ENCODE measurements around the gene DYNLL1. TPM values are rescaled to one million over a fixed set of nuclear protein-coding genes. Genes with fewer than 3 reads are reported as not detected.

DYNLL1 gene
- total RNA-seq, 1 experiment from 2014 or later, result 618 TPM

GRCh38 chr12:120536064-120536791, 40.3 kb downstream of the DYNLL1 start:
- no peak overlapping the region for H2AFZ ChIP-seq (ENCODE audit: low read length)
- peaks cover 6% of the 10 kb centered on the region for H3K23me2 ChIP-seq (ENCODE audit: insufficient read length, low read depth, low read length, poor library complexity, severe bottlenecking)
- no peak overlapping the region for H4K8ac ChIP-seq (replicated peaks; ENCODE audit: insufficient read length, low read depth, low read length)
- Mint-ChIP-seq H3K27me3 (ENCODE audit: low read depth) (no peaks in the 10 kb centered on the region), H3K27ac (peak overlapping the region in 2 of 3 experiments; percentile 72 to 84; a peak in 3 of 7 replicates), H3K36me3 (ENCODE audit: insufficient read depth in 1 of 3, low read depth in 3 of 3) (peaks cover 9 to 31% (median 27%) of the 10 kb centered on the region in 3 experiments; a peak in 6 of 7 replicates), H3K4me3 (peak overlapping the region; percentile 94 to 95), H3K4me1 (peaks cover 18 to 33% of the 10 kb centered on the region in 2 experiments), H3K9me3 (no peaks in the 10 kb centered on the region)
- H2BK12ac ChIP-seq (ENCODE audit: insufficient read length, low read depth, low read length), result no peak overlapping the region
- no peaks in the 10 kb centered on the region for H3K9me3 ChIP-seq (ENCODE audit: control insufficient read depth, low read depth, low read length)
- peaks cover 2% of the 10 kb centered on the region for H4K20me1 ChIP-seq (ENCODE audit: control insufficient read depth, insufficient read depth, insufficient read length)
- no peak for TF ChIP-seq CTCF (conservative IDR thresholded peaks at IDR 0.05)
- H3K18ac ChIP-seq (ENCODE audit: insufficient read length, low read depth, low read length), result no peak overlapping the region
- no peak overlapping the region for H3K56ac ChIP-seq (ENCODE audit: insufficient read length, low read depth, low read length)
- H3K79me1 ChIP-seq (ENCODE audit: insufficient read depth, low read depth, low read length, poor library complexity, severe bottlenecking), result no peaks in the 10 kb centered on the region
- H3K27me3 ChIP-seq (ENCODE audit: insufficient read depth, low read length), result no peaks in the 10 kb centered on the region
- no peak overlapping the region for H3K14ac ChIP-seq (ENCODE audit: insufficient read depth, low read length)
- no peak for DNase-seq
- H3K4me1 ChIP-seq (ENCODE audit: insufficient read depth, low read length), result no peaks in the 10 kb centered on the region
- H3K27ac ChIP-seq (ENCODE audit: insufficient read length, low read depth, low read length), result no peak overlapping the region
- H3K4me2 ChIP-seq (ENCODE audit: insufficient read depth, insufficient read length, low read length), result peak overlapping the region; percentile 79
- no peak overlapping the region for H2BK5ac ChIP-seq (ENCODE audit: insufficient read length, low read length)
- H3K79me2 ChIP-seq (ENCODE audit: insufficient read depth, low read length), result peaks cover 43% of the 10 kb centered on the region; the same call in 1 of the 2 replicates
- H2BK20ac ChIP-seq (ENCODE audit: low read depth, low read length, poor library complexity, severe bottlenecking), result no peak overlapping the region
- H4K5ac ChIP-seq (ENCODE audit: insufficient read length, low read depth, low read length), result no peak overlapping the region
- WGBS (ENCODE audit: extremely low coverage, insufficient read length, low lambda C conversion rate), result no CpG with 5 or more reads among the region's 13 CpGs
- H2BK120ac ChIP-seq (ENCODE audit: low read depth, low read length, poor library complexity, severe bottlenecking), result no peak overlapping the region
- H2AK5ac ChIP-seq (ENCODE audit: insufficient read length, low read length), result no peak overlapping the region
- H3K9ac ChIP-seq (ENCODE audit: extremely low read depth, insufficient read length, low read length), result no peak overlapping the region
- no peak overlapping the region for H3T11ph ChIP-seq (ENCODE audit: low read length)
- no peak overlapping the region for H3K4ac ChIP-seq (ENCODE audit: low read depth, low read length)
- no peak overlapping the region for H3K23ac ChIP-seq (ENCODE audit: insufficient read length, low read depth, low read length)
- no peak overlapping the region for H2BK15ac ChIP-seq (ENCODE audit: low read depth, low read length)
- H4K91ac ChIP-seq (ENCODE audit: insufficient read length, low read depth, low read length), result no peak overlapping the region
